Common myeloid progenitor, CD34-positive (primary cell): Measurements from ENCODE around the gene LPCAT3.
A peak's percentile ranks its signal among the peaks of the same experiment; 100 is the strongest.

Experiments used
- CTCF ChIA-PET: fragments of 350-600 bp; sonication (Branson Sonifier 250); formaldehyde crosslinking; loops from one replicate; lab custom pipeline; 2021; ENCODE audit warnings: antibody characterized with exemption; lab: Charles Lee
- POLR2A ChIA-PET: fragments of 350-600 bp; sonication (Branson Sonifier 250); formaldehyde crosslinking; loops from one replicate; lab custom pipeline; 2021; ENCODE audit warnings: antibody characterized with exemption; lab: Charles Lee
- DNase-seq, 3 donors: peaks; one replicate each; pipeline versions ENCODE4 v3.0.0 to v3.0.0-alpha.2; 2013
- H3K27ac ChIP-seq, 2 experiments: 1 replicate in 1 of 2; 2 replicates in 1 of 2; pipeline ENCODE4 v1.7.0; 2013; ENCODE audit warnings: inconsistent platforms in 2 of 2, low read length in 2 of 2, mild to moderate bottlenecking in 2 of 2, low read depth in 1 of 2, moderate library complexity in 1 of 2; ENCODE audit not compliant: severe bottlenecking in 2 of 2, insufficient read depth in 1 of 2, poor library complexity in 1 of 2
- H3K27me3 ChIP-seq, 5 experiments: replicated peaks in 2 of 5; 1 replicate in 3 of 5; 2 replicates in 2 of 5; pipeline versions ENCODE4 v1.6.1 to v1.7.0; 2013; ENCODE audit warnings: low read length in 4 of 5, mild to moderate bottlenecking in 2 of 5, moderate library complexity in 2 of 5, inconsistent platforms in 1 of 5; ENCODE audit not compliant: insufficient read depth in 5 of 5, control insufficient read depth in 4 of 5
- H3K36me3 ChIP-seq, 4 experiments: 1 replicate in 2 of 4; 2 replicates in 2 of 4; pipeline versions ENCODE4 v1.6.1 to v1.7.0; 2013; ENCODE audit warnings: low read length in 3 of 4, control low read depth in 1 of 4, mild to moderate bottlenecking in 1 of 4; ENCODE audit not compliant: control insufficient read depth in 4 of 4, insufficient read depth in 4 of 4
- H3K4me1 ChIP-seq, 4 experiments: 1 replicate in 3 of 4; 2 replicates in 1 of 4; pipeline versions ENCODE4 v1.6.1 to v1.7.1; 2013; ENCODE audit warnings: low read length in 3 of 4, mild to moderate bottlenecking in 3 of 4, control low read depth in 1 of 4, inconsistent platforms in 1 of 4, moderate library complexity in 1 of 4; ENCODE audit not compliant: control insufficient read depth in 4 of 4, insufficient read depth in 4 of 4; ENCODE audit errors: control extremely low read depth in 1 of 4
- H3K4me3 ChIP-seq, 7 experiments: 1 replicate in 4 of 7; 2 replicates in 3 of 7; pipeline versions ENCODE4 v1.5.1 to v1.7.0; 2013; ENCODE audit warnings: mild to moderate bottlenecking in 7 of 7, low read length in 6 of 7, moderate library complexity in 6 of 7, inconsistent platforms in 2 of 7, low read depth in 2 of 7, control low read depth in 1 of 7; ENCODE audit not compliant: insufficient read depth in 4 of 7, control insufficient read depth in 1 of 7; ENCODE audit errors: extremely low read depth in 1 of 7
- H3K9me3 ChIP-seq, 5 experiments: 1 replicate in 4 of 5; 2 replicates in 1 of 5; pipeline versions ENCODE4 v1.6.1 to v1.7.1; 2013; ENCODE audit warnings: low read length in 4 of 5, mild to moderate bottlenecking in 2 of 5, inconsistent platforms in 1 of 5, low read depth in 1 of 5, moderate library complexity in 1 of 5; ENCODE audit not compliant: control insufficient read depth in 4 of 5, insufficient read depth in 2 of 5; ENCODE audit errors: control extremely low read depth in 1 of 5
- WGBS: methylation state at CpG from one replicate; pipeline ENCODE4 v1.1.5; 2013; ENCODE audit not compliant: insufficient coverage; 5-methylcytosine and 5-hydroxymethylcytosine counted together

LPCAT3 gene

GRCh38 chr12:6959058-6959804 lies 59.0 kb downstream of the LPCAT3 start:
- peak overlapping the region in 4 of 7 experiments; percentile 46 to 64 (median 55) for H3K4me3 ChIP-seq
- H3K27me3 ChIP-seq = no peaks in the 10 kb centered on the region
- peak overlapping the region; percentile 46 to 77 for H3K27ac ChIP-seq
- CTCF ChIA-PET = interaction anchor here (0.7 to 13.5 kb wide), 7 partner anchors 9 to 150 kb away, joined by 3 to 441 read pairs (median 4); partner anchors contain the start of genes C12orf57, C1RL, PTPN6 and RNU7-1
- POLR2A ChIA-PET = interaction anchor here (1.0 to 1.9 kb wide), 5 partner anchors 10 to 192 kb away, joined by 3 to 26 read pairs (median 4); partner anchors contain the start of genes C12orf57, RNU7-1 and USP5
- peaks cover 14 to 72% (median 44%) of the 10 kb centered on the region in 4 experiments for H3K36me3 ChIP-seq
- no peaks in the 10 kb centered on the region for H3K9me3 ChIP-seq
- 14% methylated on average over 12 of the region's 24 CpGs for WGBS
- DNase-seq = peak in 2 of 3 donors; percentile 90 to 93
- peaks cover 12 to 92% (median 91%) of the 10 kb centered on the region in 4 experiments for H3K4me1 ChIP-seq

GRCh38 chr12:6958609-6959057 lies 59.6 kb downstream of the LPCAT3 start:
- 21% methylated on average over 5 of the region's 10 CpGs for WGBS
- Histone ChIP-seq H3K4me3 (peak overlapping the region in 6 of 7 experiments; percentile 3 to 58 (median 30)), H3K9me3 (no peaks in the 10 kb centered on the region), H3K4me1 (peaks cover 13 to 96% (median 95%) of the 10 kb centered on the region in 4 experiments), H3K36me3 (peaks cover 14 to 72% (median 44%) of the 10 kb centered on the region in 4 experiments), H3K27ac (peak overlapping the region; percentile 46 to 77), H3K27me3 (no peaks in the 10 kb centered on the region)
- ChIA-PET CTCF (interaction anchor here (0.7 to 13.5 kb wide), 8 partner anchors 8 to 151 kb away, joined by 3 to 441 read pairs (median 4); partner anchors contain the start of genes C12orf57, C1RL, PTPN6 and RNU7-1), POLR2A (interaction anchor here (1.0 to 1.9 kb wide), 5 partner anchors 9 to 192 kb away, joined by 3 to 26 read pairs (median 4); partner anchors contain the start of genes C12orf57, RNU7-1 and USP5)
- DNase-seq = peak in 2 of 3 donors; percentile 6 to 33

- H3K9me3 ChIP-seq = no peaks in the 10 kb centered on the region
- CTCF ChIA-PET = interaction anchor here (0.7 to 13.5 kb wide), 8 partner anchors 9 to 152 kb away, joined by 3 to 441 read pairs (median 4); partner anchors contain the start of genes C12orf57, C1RL, PTPN6 and RNU7-1
- DNase-seq = no peak
- peaks cover 14 to 72% (median 44%) of the 10 kb centered on the region in 4 experiments for H3K36me3 ChIP-seq
- H3K4me1 ChIP-seq = peaks cover 13 to 99% (median 99%) of the 10 kb centered on the region in 4 experiments
- POLR2A ChIA-PET = interaction anchor here (1.1 to 2.3 kb wide), 4 partner anchors 12 to 191 kb away, joined by 3 to 26 read pairs (median 6); partner anchors contain the start of genes C12orf57 and RNU7-1
- H3K4me3 ChIP-seq = peak overlapping the region in 6 of 7 experiments; percentile 3 to 58 (median 40)
- WGBS = 89% methylated on average over 20 of the region's 28 CpGs
- H3K27ac ChIP-seq = peak overlapping the region; percentile 46 to 77
- no peaks in the 10 kb centered on the region for H3K27me3 ChIP-seq
Observed at GRCh38 chr12:6957741-6958608, 60.3 kb downstream of the LPCAT3 start.

- Histone ChIP-seq H3K9me3 (no peaks in the 10 kb centered on the region), H3K4me1 (peaks cover 16 to 99% (median 99%) of the 10 kb centered on the region in 4 experiments), H3K36me3 (peaks cover 14 to 75% (median 47%) of the 10 kb centered on the region in 4 experiments), H3K27ac (no peak overlapping the region), H3K27me3 (no peaks in the 10 kb centered on the region), H3K4me3 (no peak overlapping the region)
- ChIA-PET CTCF (interaction anchor here (0.9 to 13.5 kb wide), 8 partner anchors 8 to 151 kb away, joined by 3 to 441 read pairs (median 6); partner anchors contain the start of genes C12orf57, PTPN6, RNU7-1 and SPSB2), POLR2A (interaction anchor here (2.3 kb wide), 1 partner anchor 13 kb away, joined by 7 read pairs; the partner anchor contains the start of genes C12orf57 and RNU7-1)
- WGBS = 90% methylated on average over 14 of the region's 20 CpGs
- DNase-seq = no peak
Observed at GRCh38 chr12:6957151-6957701, 61.0 kb downstream of the LPCAT3 start.

DNA sequence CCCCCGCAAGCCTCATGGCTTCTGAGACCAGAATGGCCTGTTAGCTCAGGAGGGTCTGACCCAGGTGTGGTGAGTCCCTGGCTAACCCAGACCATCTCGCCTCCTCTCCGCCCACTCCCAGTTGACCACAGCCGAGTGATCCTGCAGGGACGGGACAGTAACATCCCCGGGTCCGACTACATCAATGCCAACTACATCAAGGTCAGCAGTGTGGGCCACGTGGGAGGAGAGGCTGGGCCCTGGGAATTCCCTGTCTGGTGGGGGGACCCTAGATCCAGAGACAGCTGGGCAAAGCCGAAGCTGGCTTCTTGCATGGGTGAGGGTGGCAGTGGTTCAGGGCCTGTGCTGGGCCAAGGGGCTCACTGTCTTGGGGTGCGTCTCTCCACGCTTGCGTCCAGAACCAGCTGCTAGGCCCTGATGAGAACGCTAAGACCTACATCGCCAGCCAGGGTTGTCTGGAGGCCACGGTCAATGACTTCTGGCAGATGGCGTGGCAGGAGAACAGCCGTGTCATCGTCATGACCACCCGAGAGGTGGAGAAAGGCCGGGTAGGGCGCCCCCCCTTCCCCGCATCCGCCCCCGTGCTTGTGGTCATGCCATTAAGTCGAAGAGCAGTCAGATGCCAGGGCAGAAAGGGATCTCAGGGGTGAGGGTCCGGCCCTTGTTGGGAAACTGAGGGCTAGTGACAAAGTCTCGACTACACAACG lies 62.1 kb downstream of the LPCAT3 start:
- Histone ChIP-seq H3K36me3 (peaks cover 14 to 70% (median 47%) of the 10 kb centered on the region in 4 experiments), H3K27me3 (no peaks in the 10 kb centered on the region), H3K4me1 (peaks cover 16 to 96% (median 94%) of the 10 kb centered on the region in 4 experiments), H3K9me3 (no peaks in the 10 kb centered on the region), H3K27ac (peak overlapping the region in 1 of 2 experiments; percentile 2), H3K4me3 (peak overlapping the region in 2 of 7 experiments; percentile 11 to 96)
- 49% methylated on average over 28 of the region's 28 CpGs for WGBS
- CTCF ChIA-PET = interaction anchor here (0.9 to 13.5 kb wide), 5 partner anchors 9 to 87 kb away, joined by 3 to 441 read pairs (median 14); partner anchors contain the start of genes C12orf57, PTPN6, RNU7-1 and SPSB2
- POLR2A ChIA-PET = interaction anchor here (2.3 kb wide), 1 partner anchor 12 kb away, joined by 7 read pairs; the partner anchor contains the start of genes C12orf57 and RNU7-1
- peak in 2 of 3 donors; percentile 62 to 70 for DNase-seq
